K562 (cell line): ENCODE measurements around the gene KCP. TPM values are rescaled to one million over a fixed set of nuclear protein-coding genes. Genes with fewer than 3 reads are reported as not detected.

ENCODE experiments used
- CBX3 ChIP-seq, 2 experiments: IDR thresholded peaks; 1 replicate in 1 of 2; 2 replicates in 1 of 2; pipeline ENCODE4 v1.6.1; 2012; ENCODE audit warnings: inconsistent platforms in 2 of 2, low read length in 2 of 2, borderline replicate concordance in 1 of 2, control low read depth in 1 of 2
- ZC3H8 ChIP-seq: fragments of 450-650 bp; IDR thresholded peaks from 2 replicates; pipeline ENCODE4 v1.6.1; 2017
- ZNF699 ChIP-seq: fragments of 250-450 bp; sonication (Bioruptor Pico); IDR thresholded peaks from 2 replicates; pipeline ENCODE4 v1.8.0; 2021; ENCODE audit warnings: mild to moderate bottlenecking, moderate library complexity; ENCODE audit not compliant: insufficient replicate concordance
- polyA plus RNA-seq, 8 experiments: library from polyadenylated mRNA; depleted of rRNA in 4 of 8; stranded (reverse) in 5 of 8; unstranded in 3 of 8; fragments of >200 nt; fragmentation: Nextera tagmentation in 2 of 8; fragmentation: Illumina TruSeq in 1 of 8; extraction: Ambion mirVana in 2 of 8; extraction: Trizol in 1 of 8; gene quantifications; 2 replicates each; pipeline versions ENCODE4 v1.2.1 to v1.2.3, GENCODE V29; 2011 to 2014; ENCODE audit warnings: inconsistent platforms in 1 of 8, missing spikeins in 1 of 8
- total RNA-seq, 7 experiments: library from RNA; depleted of rRNA in 6 of 7; stranded (reverse); fragments of >200 nt in 6 of 7; fragmentation: Illumina TruSeq in 2 of 7; extraction: Trizol in 2 of 7; gene quantifications; 2 replicates each; pipeline versions ENCODE4 v1.2.1 to v1.2.3, GENCODE V29; 2011 to 2021; ENCODE audit warnings: low replicate concordance in 1 of 7
- TF ChIP-seq, protein P1 (sequence below): sonication (generic); IDR thresholded peaks from 2 replicates; pipeline ENCODE4 v1.6.1; 2016
- TF ChIP-seq, protein P2 (sequence below): sonication (generic); formaldehyde crosslinking; IDR thresholded peaks from 2 replicates; pipeline ENCODE4 v1.8.1; 2023; ENCODE audit warnings: mild to moderate bottlenecking, missing genetic modification reagents, moderate library complexity
- TF ChIP-seq, protein P3 (sequence below), 2 experiments: fragments of 450-650 bp in 1 of 2; sonication (generic) in 1 of 2; formaldehyde crosslinking; conservative IDR thresholded peaks; 2 replicates each; pipeline versions ENCODE4 v1.4.0 to v1.8.1; 2020 to 2022; ENCODE audit warnings: mild to moderate bottlenecking in 1 of 2, missing genetic modification reagents in 1 of 2

The KCP gene
- total and polyA plus RNA-seq, 9 of the 15 experiments (the other 6 are each of a cell fraction or from before 2014, with no cell fraction given): 0.06 to 0.17 (median 0.12) TPM; not detected in 3

DNA sequence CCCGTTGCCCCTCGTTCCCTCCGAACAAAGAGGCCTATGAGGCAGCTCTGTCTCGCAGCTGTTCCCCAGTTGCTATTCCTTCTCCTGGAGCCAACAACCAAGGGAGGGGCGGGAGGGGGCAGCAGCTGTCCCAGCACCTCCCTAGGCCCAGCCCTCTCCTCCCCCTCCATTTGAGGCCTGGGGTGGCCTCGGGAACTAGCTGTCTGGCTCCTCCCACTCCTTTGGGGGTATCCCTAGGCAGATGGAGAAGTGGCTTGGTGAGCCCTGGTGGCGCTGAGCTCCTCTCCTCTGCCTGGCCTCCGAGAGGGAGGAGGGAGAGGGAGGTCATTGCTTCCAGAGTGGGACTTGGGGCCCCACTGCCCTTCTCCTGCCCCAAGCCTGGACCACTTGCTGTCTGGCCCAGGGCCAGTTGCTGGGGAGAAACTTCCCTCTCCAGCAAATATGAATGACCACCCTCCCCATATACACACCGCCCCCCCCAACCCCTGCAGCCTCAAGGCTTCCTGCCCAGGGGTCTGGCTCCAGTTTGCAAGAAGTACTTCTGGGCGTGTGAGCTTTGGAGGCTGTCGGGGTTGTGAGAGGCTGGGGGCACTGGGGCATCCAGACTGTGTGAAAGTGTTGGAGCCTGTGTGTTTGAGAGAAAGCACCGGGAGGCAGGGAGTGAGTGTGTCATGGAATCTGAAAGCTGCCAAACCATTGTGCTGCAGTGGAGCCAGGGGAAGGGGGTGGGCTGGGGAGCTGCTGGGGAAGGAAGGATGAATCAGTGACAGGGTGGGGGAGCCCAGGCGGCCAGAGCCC is 77.2 kb downstream of the KCP start (continued):
- TF ChIP-seq, protein P1, sequence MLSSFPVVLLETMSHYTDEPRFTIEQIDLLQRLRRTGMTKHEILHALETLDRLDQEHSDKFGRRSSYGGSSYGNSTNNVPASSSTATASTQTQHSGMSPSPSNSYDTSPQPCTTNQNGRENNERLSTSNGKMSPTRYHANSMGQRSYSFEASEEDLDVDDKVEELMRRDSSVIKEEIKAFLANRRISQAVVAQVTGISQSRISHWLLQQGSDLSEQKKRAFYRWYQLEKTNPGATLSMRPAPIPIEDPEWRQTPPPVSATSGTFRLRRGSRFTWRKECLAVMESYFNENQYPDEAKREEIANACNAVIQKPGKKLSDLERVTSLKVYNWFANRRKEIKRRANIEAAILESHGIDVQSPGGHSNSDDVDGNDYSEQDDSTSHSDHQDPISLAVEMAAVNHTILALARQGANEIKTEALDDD: no peak
- TF ChIP-seq, protein P2, sequence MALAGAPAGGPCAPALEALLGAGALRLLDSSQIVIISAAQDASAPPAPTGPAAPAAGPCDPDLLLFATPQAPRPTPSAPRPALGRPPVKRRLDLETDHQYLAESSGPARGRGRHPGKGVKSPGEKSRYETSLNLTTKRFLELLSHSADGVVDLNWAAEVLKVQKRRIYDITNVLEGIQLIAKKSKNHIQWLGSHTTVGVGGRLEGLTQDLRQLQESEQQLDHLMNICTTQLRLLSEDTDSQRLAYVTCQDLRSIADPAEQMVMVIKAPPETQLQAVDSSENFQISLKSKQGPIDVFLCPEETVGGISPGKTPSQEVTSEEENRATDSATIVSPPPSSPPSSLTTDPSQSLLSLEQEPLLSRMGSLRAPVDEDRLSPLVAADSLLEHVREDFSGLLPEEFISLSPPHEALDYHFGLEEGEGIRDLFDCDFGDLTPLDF (CRISPR knock-in tag): no peak
- TF ChIP-seq ZC3H8: no peak
- TF ChIP-seq ZNF699: no peak
- peak in 1 of 2 experiments; percentile 19; a peak in 1 of 3 replicates for TF ChIP-seq CBX3 (IDR thresholded peaks at IDR 0.05; ENCODE audit: borderline replicate concordance in 1 of 2, low read length in 2 of 2)
- TF ChIP-seq, protein P3, sequence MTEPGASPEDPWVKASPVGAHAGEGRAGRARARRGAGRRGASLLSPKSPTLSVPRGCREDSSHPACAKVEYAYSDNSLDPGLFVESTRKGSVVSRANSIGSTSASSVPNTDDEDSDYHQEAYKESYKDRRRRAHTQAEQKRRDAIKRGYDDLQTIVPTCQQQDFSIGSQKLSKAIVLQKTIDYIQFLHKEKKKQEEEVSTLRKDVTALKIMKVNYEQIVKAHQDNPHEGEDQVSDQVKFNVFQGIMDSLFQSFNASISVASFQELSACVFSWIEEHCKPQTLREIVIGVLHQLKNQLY (CRISPR knock-in tag; conservative IDR thresholded peaks at IDR 0.05): 0 out of 4 replicates have a peak, but pooled peaks of 1 of the 2 experiments have one; percentile 38
